ENCODE measurements around the gene SLC35E2B. TPM values are rescaled to one million over a fixed set of nuclear protein-coding genes. Genes with fewer than 3 reads are reported as not detected.
"Not testable (repeated sequence)": the region's sequence is repeated elsewhere in the genome, so short reads cannot be mapped to it uniquely, and the experiment has no call there.

The SLC35E2B gene
- total and polyA plus RNA-seq, 2 of the 8 experiments (the other 6 are each of a cell fraction or from before 2014, with no cell fraction given) = 25.9 to 46.7 TPM

- H3K79me1 ChIP-seq (ENCODE audit: low read depth, low read length); CTCF ChIA-PET (ENCODE audit: partially characterized antibody); H3K4me3 ChIP-seq (ENCODE audit: extremely low read depth in 1 of 4, insufficient read depth in 2 of 4, low read depth in 3 of 4, low read length in 4 of 4); H4K5ac ChIP-seq (ENCODE audit: insufficient read length, low read depth, low read length); DNase-seq (ENCODE audit: low read depth in 1 of 2, low spot score in 2 of 2); H2BK20ac ChIP-seq (ENCODE audit: low read length); H2BK120ac ChIP-seq (replicated peaks; ENCODE audit: low read depth, low read length); H2BK5ac ChIP-seq (ENCODE audit: low read depth, low read length); FAIRE-seq; H3K27ac ChIP-seq (ENCODE audit: low read depth, low read length); H4K91ac ChIP-seq (replicated peaks; ENCODE audit: insufficient read length, low read length); H3K4ac ChIP-seq (replicated peaks; ENCODE audit: insufficient read length, low read depth, low read length); H3K79me2 ChIP-seq (ENCODE audit: control insufficient read depth in 1 of 2, insufficient read depth in 2 of 2, low read length in 2 of 2); H2BK12ac ChIP-seq (ENCODE audit: low read depth, low read length); H3K4me2 ChIP-seq (ENCODE audit: insufficient read depth in 1 of 2, low read depth in 2 of 2, low read length in 2 of 2); H3K36me3 ChIP-seq (ENCODE audit: control insufficient read depth in 2 of 4, insufficient read depth in 4 of 4, low read length in 3 of 4); H3K9ac ChIP-seq (replicated peaks in 1 of 4; ENCODE audit: extremely low read depth in 1 of 4, low read depth in 3 of 4, low read length in 3 of 4); H2BK15ac ChIP-seq (ENCODE audit: low read length); H3K4me1 ChIP-seq (replicated peaks in 1 of 4; ENCODE audit: control insufficient read depth in 3 of 4, insufficient read depth in 4 of 4, low read length in 3 of 4); H3K23ac ChIP-seq (ENCODE audit: insufficient read length); H3K23me2 ChIP-seq (ENCODE audit: low read depth, low read length); H3K56ac ChIP-seq (replicated peaks; ENCODE audit: insufficient read length, low read depth, low read length); H4K20me1 ChIP-seq (replicated peaks in 1 of 2; ENCODE audit: control insufficient read depth in 1 of 2, insufficient read depth in 2 of 2, low read length in 2 of 2); H3K18ac ChIP-seq (ENCODE audit: extremely low read depth, low read length); H3K9me3 ChIP-seq (ENCODE audit: insufficient read depth in 2 of 2, low read depth in 1 of 2, low read length in 1 of 2); H3K27me3 ChIP-seq (replicated peaks in 1 of 4; ENCODE audit: control insufficient read depth in 3 of 4, extremely low read depth in 1 of 4, insufficient read depth in 3 of 4, low read length in 3 of 4); H2AK5ac ChIP-seq (ENCODE audit: low read depth, low read length); H2AFZ ChIP-seq (ENCODE audit: low read length); H3K14ac ChIP-seq (ENCODE audit: insufficient read length); H4K8ac ChIP-seq (ENCODE audit: extremely low read depth, insufficient read depth, low read length): not testable (repeated sequence)
- POLR2A ChIA-PET (ENCODE audit: partially characterized antibody) = interaction anchor here (1.0 kb wide), 1 partner anchor 50 kb away, joined by 3 read pairs; no protein-coding TSS in a partner anchor
- WGBS, 2 experiments (ENCODE audit: extremely low coverage in 1 of 2, insufficient coverage in 1 of 2, insufficient read length in 1 of 2, insufficient replicate concordance in 2 of 2, low coverage in 1 of 2, low lambda C conversion rate in 2 of 2, missing lambda C conversion rate in 1 of 2) = 92% methylated on average over 15 of the region's 23 CpGs; no CpG with 5 or more reads in 1 of the 2 experiments
Measured at GRCh38 chr1:1696431-1697357, 4.1 kb upstream of the SLC35E2B start.

Data from H1 (cell line).